ENCODE measurements around the gene EMID1.

The EMID1 gene

GRCh38 chr22:29277927-29278326, 72.2 kb downstream of the EMID1 start:
- H3K4me3 ChIP-seq (ENCODE audit: low read depth, low read length), result no peak overlapping the region

- no peak overlapping the region for H3K4me3 ChIP-seq (ENCODE audit: low read depth, low read length)
Measured at GRCh38 chr22:29284196-29284595, 78.5 kb downstream of the EMID1 start.

- H3K4me3 ChIP-seq (ENCODE audit: low read depth, low read length), result no peak overlapping the region
Measured at GRCh38 chr22:29288837-29289236, 83.1 kb downstream of the EMID1 start.

- H3K4me3 ChIP-seq (ENCODE audit: low read depth, low read length), result no peak overlapping the region
Measured at GRCh38 chr22:29290061-29290460, 84.4 kb downstream of the EMID1 start.

- no peak overlapping the region for H3K4me3 ChIP-seq (ENCODE audit: low read depth, low read length)
Measured at GRCh38 chr22:29291215-29291614, 85.5 kb downstream of the EMID1 start.

GRCh38 chr22:29292379-29292778, 86.7 kb downstream of the EMID1 start:
- no peak overlapping the region for H3K4me3 ChIP-seq (ENCODE audit: low read depth, low read length)

GRCh38 chr22:29298641-29299040, 92.9 kb downstream of the EMID1 start:
- no peak overlapping the region for H3K4me3 ChIP-seq (ENCODE audit: low read depth, low read length)

- no peak overlapping the region for H3K4me3 ChIP-seq (ENCODE audit: low read depth, low read length)
Measured at GRCh38 chr22:29299136-29299900, 93.6 kb downstream of the EMID1 start.

GRCh38 chr22:29300467-29300806, 94.7 kb downstream of the EMID1 start:
- no peak overlapping the region for H3K4me3 ChIP-seq (ENCODE audit: low read depth, low read length)

- H3K4me3 ChIP-seq (ENCODE audit: low read depth, low read length), result no peak overlapping the region
Measured at GRCh38 chr22:29300807-29301601, 95.3 kb downstream of the EMID1 start.

- H3K4me3 ChIP-seq (ENCODE audit: low read depth, low read length), result no peak overlapping the region
Measured at GRCh38 chr22:29301716-29302401, 96.2 kb downstream of the EMID1 start.

GRCh38 chr22:29302402-29302680, 96.6 kb downstream of the EMID1 start:
- H3K4me3 ChIP-seq (ENCODE audit: low read depth, low read length), result no peak overlapping the region

GRCh38 chr22:29302681-29303465, 97.2 kb downstream of the EMID1 start:
- H3K4me3 ChIP-seq (ENCODE audit: low read depth, low read length), result no peak overlapping the region

GRCh38 chr22:29305836-29306174, 100.1 kb downstream of the EMID1 start:
- no peak overlapping the region for H3K4me3 ChIP-seq (ENCODE audit: low read depth, low read length)

- peak within 1 kb of the TSS; percentile 47 for H3K4me3 ChIP-seq (ENCODE audit: low read depth, low read length)
Measured at GRCh38 chr22:29306175-29306834, 100.6 kb downstream of the EMID1 start, which contains the start of gene GAS2L1. Gene GAS2L1, plus strand, starts transcription at chr22:29306650. Its CDS starts 1,456 bp downstream, at chr22:29308106.

GRCh38 chr22:29306835-29307595, 101.3 kb downstream of the EMID1 start:
- H3K4me3 ChIP-seq (ENCODE audit: low read depth, low read length), result peak overlapping the region; percentile 47

- H3K4me3 ChIP-seq (ENCODE audit: low read depth, low read length), result peak overlapping the region; percentile 31
Measured at GRCh38 chr22:29307596-29308147, 102.0 kb downstream of the EMID1 start.

- H3K4me3 ChIP-seq (ENCODE audit: low read depth, low read length), result no peak overlapping the region
Measured at GRCh38 chr22:29308148-29308790, 102.6 kb downstream of the EMID1 start.

GRCh38 chr22:29308791-29309262, 103.1 kb downstream of the EMID1 start:
- H3K4me3 ChIP-seq (ENCODE audit: low read depth, low read length), result no peak overlapping the region

Measured in iPS-11a (cell line).